ENCODE data around the gene S1PR1.

S1PR1 gene

DNA sequence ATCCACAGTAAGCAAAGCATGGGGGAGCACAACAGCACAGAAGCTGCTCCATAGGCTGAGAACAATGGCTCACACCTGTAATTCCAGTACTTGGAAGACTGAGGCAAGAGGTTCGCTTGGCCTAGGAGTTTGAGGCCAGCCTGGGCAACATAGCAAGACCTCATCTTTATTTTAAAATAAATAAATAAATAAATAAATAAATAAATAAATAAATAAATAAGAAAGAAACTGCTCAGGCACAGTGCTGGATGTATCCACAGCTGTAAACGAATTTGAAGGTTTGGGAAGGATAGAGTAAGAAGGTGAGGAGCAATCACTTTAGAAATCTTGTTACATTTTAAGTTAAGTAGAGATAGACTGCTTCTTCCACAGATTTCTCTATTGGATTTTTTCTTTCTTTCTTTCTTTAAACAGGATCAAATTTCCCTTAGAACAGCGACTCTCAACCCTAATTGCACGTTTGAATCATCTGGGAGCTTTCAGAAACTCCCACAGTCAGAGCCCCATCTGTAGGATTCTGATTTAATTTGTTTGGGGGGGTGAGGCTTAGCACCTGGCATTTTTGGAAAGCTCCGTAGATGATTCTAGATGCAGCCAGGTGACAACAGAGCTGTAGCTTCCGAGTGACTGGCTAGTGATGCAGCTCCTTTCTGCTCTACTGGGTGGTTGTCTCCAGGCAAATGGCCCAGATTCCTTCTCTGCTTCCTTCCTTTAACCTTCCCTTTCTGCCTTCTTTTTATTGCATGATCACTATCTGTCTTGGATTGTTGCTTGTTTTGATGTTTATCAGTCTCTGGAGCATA, 53.5 kb downstream of the S1PR1 start:
- H3K4me3 ChIP-seq (ENCODE audit: low read depth, low read length) = no peak overlapping the region
- TF ChIP-seq, protein P1, sequence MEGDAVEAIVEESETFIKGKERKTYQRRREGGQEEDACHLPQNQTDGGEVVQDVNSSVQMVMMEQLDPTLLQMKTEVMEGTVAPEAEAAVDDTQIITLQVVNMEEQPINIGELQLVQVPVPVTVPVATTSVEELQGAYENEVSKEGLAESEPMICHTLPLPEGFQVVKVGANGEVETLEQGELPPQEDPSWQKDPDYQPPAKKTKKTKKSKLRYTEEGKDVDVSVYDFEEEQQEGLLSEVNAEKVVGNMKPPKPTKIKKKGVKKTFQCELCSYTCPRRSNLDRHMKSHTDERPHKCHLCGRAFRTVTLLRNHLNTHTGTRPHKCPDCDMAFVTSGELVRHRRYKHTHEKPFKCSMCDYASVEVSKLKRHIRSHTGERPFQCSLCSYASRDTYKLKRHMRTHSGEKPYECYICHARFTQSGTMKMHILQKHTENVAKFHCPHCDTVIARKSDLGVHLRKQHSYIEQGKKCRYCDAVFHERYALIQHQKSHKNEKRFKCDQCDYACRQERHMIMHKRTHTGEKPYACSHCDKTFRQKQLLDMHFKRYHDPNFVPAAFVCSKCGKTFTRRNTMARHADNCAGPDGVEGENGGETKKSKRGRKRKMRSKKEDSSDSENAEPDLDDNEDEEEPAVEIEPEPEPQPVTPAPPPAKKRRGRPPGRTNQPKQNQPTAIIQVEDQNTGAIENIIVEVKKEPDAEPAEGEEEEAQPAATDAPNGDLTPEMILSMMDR (IDR thresholded peaks at IDR 0.05; ENCODE audit: borderline replicate concordance, insufficient read depth, low read depth, low read length) = no peak
